Smooth muscle cell (in vitro differentiated cells): ENCODE results near the gene RAET1E. TPM values are rescaled to one million over a fixed set of nuclear protein-coding genes. Genes with fewer than 3 reads are reported as not detected.

ENCODE experiments used
- DNase-seq: peaks from one replicate; lab custom pipeline; 2025; ENCODE audit not compliant: unreplicated experiment; lab: John Stamatoyannopoulos, UW
- H2AFZ ChIP-seq: fragments of 200-600 bp; sonication (generic); 2 replicates; pipeline ENCODE4 v1.6.0; 2016; ENCODE audit warnings: antibody characterized with exemption, low read depth, mild to moderate bottlenecking
- H3F3A ChIP-seq: fragments of 200-600 bp; sonication (generic); 2 replicates; pipeline ENCODE4 v1.6.0; 2017; ENCODE audit warnings: antibody characterized with exemption, low read depth
- H3K27ac ChIP-seq: fragments of 200-600 bp; sonication (generic); 2 replicates; pipeline ENCODE4 v1.5.1; 2016; ENCODE audit warnings: low read depth, mild to moderate bottlenecking
- H3K27me3 ChIP-seq: fragments of 200-600 bp; sonication (generic); 2 replicates; pipeline ENCODE4 v1.6.1; 2016; ENCODE audit warnings: low read depth, mild to moderate bottlenecking
- H3K36me3 ChIP-seq: fragments of 200-600 bp; sonication (generic); 2 replicates; pipeline ENCODE4 v1.5.1; 2016; ENCODE audit warnings: low read depth
- H3K4me1 ChIP-seq: fragments of 200-600 bp; sonication (generic); 2 replicates; pipeline ENCODE4 v1.5.1; 2016; ENCODE audit warnings: low read depth
- H3K4me2 ChIP-seq: fragments of 200-600 bp; sonication (generic); 2 replicates; pipeline ENCODE4 v1.6.0; 2016; ENCODE audit warnings: mild to moderate bottlenecking
- H3K4me3 ChIP-seq: fragments of 200-600 bp; sonication (generic); 2 replicates; pipeline ENCODE4 v1.5.1; 2016; ENCODE audit warnings: mild to moderate bottlenecking
- H3K79me2 ChIP-seq: fragments of 200-600 bp; sonication (generic); 2 replicates; pipeline ENCODE4 v1.6.0; 2016; ENCODE audit warnings: low read depth, mild to moderate bottlenecking
- H3K9ac ChIP-seq: fragments of 200-600 bp; sonication (generic); 2 replicates; pipeline ENCODE4 v1.6.0; 2016; ENCODE audit warnings: low read depth
- H3K9me3 ChIP-seq: fragments of 200-600 bp; sonication (generic); replicated peaks from 2 replicates; pipeline ENCODE4 v1.5.1; 2016; ENCODE audit warnings: low read depth
- H4K20me1 ChIP-seq: fragments of 200-600 bp; sonication (generic); 2 replicates; pipeline ENCODE4 v1.6.0; 2016; ENCODE audit warnings: low read depth
- WGBS: methylation state at CpG from one replicate; pipeline ENCODE4 v1.1.7; 2016; ENCODE audit warnings: low lambda C conversion rate; 5-methylcytosine and 5-hydroxymethylcytosine counted together
- polyA plus RNA-seq: library from polyadenylated mRNA; unstranded; fragments of >200 nt; fragmentation: Nextera tagmentation; extraction: Ambion mirVana; gene quantifications from 2 replicates; pipeline ENCODE4 v1.2.1, GENCODE V29; 2016
- total RNA-seq: library from RNA; depleted of rRNA; stranded (reverse); fragments of >200 nt; gene quantifications from 2 replicates; pipeline ENCODE4 v1.2.3, GENCODE V29; 2014
- TF ChIP-seq, protein P1 (sequence below): fragments of 200-600 bp; sonication (generic); IDR thresholded peaks from 2 replicates; pipeline ENCODE4 v1.5.1; 2017; ENCODE audit warnings: borderline replicate concordance, mild to moderate bottlenecking, antibody characterized with exemption; ENCODE audit not compliant: insufficient read depth, poor library complexity, severe bottlenecking

Gene RAET1E
- total and polyA plus RNA-seq, 2 experiments from 2014 or later: not detected

DNA sequence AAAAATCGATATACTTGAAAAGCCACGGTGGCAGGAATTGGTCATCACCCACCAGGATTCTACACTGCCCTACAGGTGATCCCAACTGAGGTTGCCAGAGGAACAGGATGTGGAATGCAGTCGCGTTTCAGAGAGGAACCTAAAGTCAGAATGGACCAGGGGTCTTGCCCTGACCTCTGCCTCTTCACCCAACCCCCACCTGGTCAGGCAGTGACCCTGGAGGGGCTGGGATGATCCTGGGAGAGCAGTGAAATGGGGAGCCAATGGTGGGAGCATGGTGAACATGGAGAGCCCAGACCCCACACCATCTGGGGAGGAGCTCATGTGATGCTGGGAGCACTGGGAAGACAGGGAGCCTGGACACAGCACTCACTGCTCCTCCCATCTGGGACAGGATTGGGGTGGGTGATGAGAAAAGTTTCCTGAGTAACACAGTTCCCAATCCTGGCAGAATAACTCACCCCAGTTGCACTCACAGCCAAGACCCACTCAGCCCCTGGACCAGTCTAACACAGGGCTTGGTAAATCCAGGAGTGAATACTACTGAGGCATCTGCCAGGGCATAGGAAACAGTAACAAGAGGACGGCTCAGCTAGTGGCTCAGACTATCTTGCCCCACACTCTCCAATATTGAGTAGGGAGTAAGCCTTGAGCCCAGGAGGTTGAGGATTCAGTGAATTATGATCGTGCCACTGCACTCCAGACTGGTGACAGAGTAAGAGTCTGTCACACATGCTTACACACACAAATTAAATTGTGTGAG, 42.2 kb upstream of the RAET1E start:
- no peaks in the 10 kb centered on the region for H3K9me3 ChIP-seq
- no peak overlapping the region for H2AFZ ChIP-seq
- H3F3A ChIP-seq: no peaks in the 10 kb centered on the region
- DNase-seq: no peak
- no peak overlapping the region for H3K9ac ChIP-seq
- WGBS: 31% methylated on average over 6 of the region's 6 CpGs
- no peaks in the 10 kb centered on the region for H3K79me2 ChIP-seq
- H3K4me1 ChIP-seq: no peaks in the 10 kb centered on the region
- TF ChIP-seq, protein P1, sequence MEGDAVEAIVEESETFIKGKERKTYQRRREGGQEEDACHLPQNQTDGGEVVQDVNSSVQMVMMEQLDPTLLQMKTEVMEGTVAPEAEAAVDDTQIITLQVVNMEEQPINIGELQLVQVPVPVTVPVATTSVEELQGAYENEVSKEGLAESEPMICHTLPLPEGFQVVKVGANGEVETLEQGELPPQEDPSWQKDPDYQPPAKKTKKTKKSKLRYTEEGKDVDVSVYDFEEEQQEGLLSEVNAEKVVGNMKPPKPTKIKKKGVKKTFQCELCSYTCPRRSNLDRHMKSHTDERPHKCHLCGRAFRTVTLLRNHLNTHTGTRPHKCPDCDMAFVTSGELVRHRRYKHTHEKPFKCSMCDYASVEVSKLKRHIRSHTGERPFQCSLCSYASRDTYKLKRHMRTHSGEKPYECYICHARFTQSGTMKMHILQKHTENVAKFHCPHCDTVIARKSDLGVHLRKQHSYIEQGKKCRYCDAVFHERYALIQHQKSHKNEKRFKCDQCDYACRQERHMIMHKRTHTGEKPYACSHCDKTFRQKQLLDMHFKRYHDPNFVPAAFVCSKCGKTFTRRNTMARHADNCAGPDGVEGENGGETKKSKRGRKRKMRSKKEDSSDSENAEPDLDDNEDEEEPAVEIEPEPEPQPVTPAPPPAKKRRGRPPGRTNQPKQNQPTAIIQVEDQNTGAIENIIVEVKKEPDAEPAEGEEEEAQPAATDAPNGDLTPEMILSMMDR: no peak
- no peaks in the 10 kb centered on the region for H4K20me1 ChIP-seq
- H3K36me3 ChIP-seq: no peaks in the 10 kb centered on the region
- no peak overlapping the region for H3K27ac ChIP-seq
- no peak overlapping the region for H3K4me2 ChIP-seq
- H3K4me3 ChIP-seq: no peak overlapping the region
- H3K27me3 ChIP-seq: peaks cover 79% of the 10 kb centered on the region

DNA sequence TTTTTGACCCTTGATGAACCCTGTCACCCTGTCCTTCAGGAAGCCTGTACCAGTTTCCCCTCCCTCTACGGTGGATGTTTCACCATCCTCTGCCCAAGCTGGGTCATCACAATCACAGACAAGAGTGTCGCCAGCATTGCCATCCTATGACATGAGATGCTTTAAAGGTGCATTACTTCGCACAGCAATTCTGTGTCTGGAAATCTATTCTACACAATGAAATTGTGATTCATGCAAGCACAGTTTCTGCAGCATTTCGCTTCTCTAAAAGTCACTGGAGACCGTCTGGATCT, 41.4 kb upstream of the RAET1E start:
- Histone ChIP-seq H3K4me1 (no peaks in the 10 kb centered on the region), H3K27me3 (peaks cover 87% of the 10 kb centered on the region), H3K4me3 (no peak overlapping the region), H4K20me1 (no peaks in the 10 kb centered on the region), H3K27ac (no peak overlapping the region), H2AFZ (no peak overlapping the region), H3K79me2 (no peaks in the 10 kb centered on the region), H3F3A (no peaks in the 10 kb centered on the region), H3K36me3 (no peaks in the 10 kb centered on the region), H3K4me2 (peak overlapping the region; percentile 86), H3K9ac (no peak overlapping the region), H3K9me3 (no peaks in the 10 kb centered on the region)
- TF ChIP-seq, protein P1: no peak
- DNase-seq: no peak
- 39% methylated on average over 5 of the region's 5 CpGs for WGBS

DNA sequence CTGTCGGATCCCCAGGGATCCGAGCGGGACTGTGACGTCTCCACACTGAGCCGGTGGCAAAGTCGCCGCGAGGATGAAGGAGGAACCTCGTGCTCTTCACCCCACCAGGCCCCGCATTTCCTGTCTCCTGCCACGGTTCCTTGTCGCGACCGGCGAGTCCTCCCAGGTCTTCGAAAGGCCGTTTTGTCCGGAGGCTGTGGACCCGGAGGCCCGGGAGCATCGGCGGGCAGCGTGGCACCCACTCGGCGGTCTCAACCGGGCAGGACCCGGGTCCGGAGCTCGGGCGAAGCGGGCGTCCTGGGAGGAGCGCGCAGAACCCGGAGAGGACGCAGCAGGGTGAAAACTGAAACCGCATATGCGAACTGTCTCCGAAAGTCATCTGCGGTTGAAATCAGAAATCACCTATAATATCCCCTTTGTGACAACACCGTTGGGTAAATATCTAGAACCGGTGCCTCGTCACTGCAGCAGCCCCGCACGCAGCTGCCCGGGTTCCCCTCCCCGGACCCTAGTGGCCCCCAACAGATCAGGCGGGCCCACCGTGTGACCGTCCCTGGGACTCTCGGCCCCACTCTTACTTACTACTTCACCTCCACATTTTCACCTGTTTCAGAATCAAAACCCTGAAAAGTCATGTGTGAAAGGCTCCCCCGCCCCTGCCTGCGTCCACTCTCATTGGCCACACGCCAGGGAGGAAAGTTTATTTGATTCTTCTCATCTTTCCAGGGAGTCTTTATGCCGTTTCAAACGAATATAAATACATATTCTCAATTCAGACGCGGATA, 40.9 kb upstream of the RAET1E start:
- no peaks in the 10 kb centered on the region for H3F3A ChIP-seq
- peak overlapping the region; percentile 42 for H3K4me3 ChIP-seq
- WGBS: 5% methylated on average over 58 of the region's 58 CpGs
- H3K27ac ChIP-seq: no peak overlapping the region
- no peaks in the 10 kb centered on the region for H3K79me2 ChIP-seq
- H2AFZ ChIP-seq: no peak overlapping the region
- no peaks in the 10 kb centered on the region for H3K36me3 ChIP-seq
- no peaks in the 10 kb centered on the region for H3K4me1 ChIP-seq
- no peaks in the 10 kb centered on the region for H3K9me3 ChIP-seq
- DNase-seq: no peak
- no peaks in the 10 kb centered on the region for H4K20me1 ChIP-seq
- H3K9ac ChIP-seq: no peak overlapping the region
- H3K27me3 ChIP-seq: peaks cover 84% of the 10 kb centered on the region
- H3K4me2 ChIP-seq: peak overlapping the region; percentile 86
- TF ChIP-seq, protein P1: no peak
